HepG2 (cell line): ENCODE data around the gene APOL5. TPM values are rescaled to one million over a fixed set of nuclear protein-coding genes. Genes with fewer than 3 reads are reported as not detected.

Source experiments
- ATAC-seq: fragments of 200-7000 bp; cut with Tn5 transposase; 3 replicates; pipeline ENCODE4 v1.9.1; 2020; ENCODE audit warnings: mild to moderate bottlenecking, moderate library complexity
- BruUV-seq: library from RNA; stranded (reverse); fragments of 400-500 nt; replicated peaks from 2 replicates; lab custom pipeline; 2021; lab: Mats Ljungman, UMichigan
- CTCF ChIA-PET: fragments of 300-600 bp; formaldehyde crosslinking; extraction: SDS; loops from one replicate; lab custom pipeline; 2021; ENCODE audit warnings: low total read pairs, inconsistent platforms, low intra/inter-chr PET ratio; lab: Yijun Ruan, JAX
- POLR2A ChIA-PET: fragments of 350-600 bp; sonication (Branson Sonifier 250); formaldehyde crosslinking; loops from one replicate; lab custom pipeline; 2020; ENCODE audit warnings: antibody characterized with exemption, inconsistent platforms; lab: Yijun Ruan, JAX
- DNase-seq: peaks from one replicate; pipeline ENCODE4 v3.0.0-alpha.2; 2015; ENCODE audit warnings: low spot score
- FAIRE-seq: peaks from 3 replicates; lab custom pipeline; 2011; peaks lifted over from hg19 to GRCh38; lab: Jason Lieb, UNC
- H2AFZ ChIP-seq: one replicate; pipeline ENCODE4 v1.6.1; 2011; ENCODE audit warnings: low read length, inconsistent platforms
- H3K27ac ChIP-seq: fragments of 300-600 bp; 3 replicates; pipeline ENCODE4 v1.8.0; 2011; ENCODE audit warnings: mixed run types, mild to moderate bottlenecking, mixed read lengths, low read length, inconsistent platforms; ENCODE audit not compliant: insufficient read depth; ENCODE audit errors: extremely low read length
- H3K27me3 ChIP-seq, 2 experiments: fragments of 200-600 bp in 1 of 2; 2 replicates in 1 of 2; 3 replicates in 1 of 2; pipeline versions ENCODE4 v1.6.0 to v1.8.0; 2011; ENCODE audit warnings: low read length in 2 of 2, mild to moderate bottlenecking in 2 of 2, moderate library complexity in 2 of 2, inconsistent platforms in 1 of 2; ENCODE audit not compliant: insufficient read depth in 2 of 2, control insufficient read depth in 1 of 2
- H3K36me3 ChIP-seq, 2 experiments: fragments of 200-600 bp in 1 of 2; replicated peaks in 1 of 2; 2 replicates in 1 of 2; 3 replicates in 1 of 2; pipeline versions ENCODE4 v1.5.1 to v1.8.0; 2011; ENCODE audit warnings: low read length in 2 of 2, inconsistent platforms in 1 of 2; ENCODE audit not compliant: insufficient read depth in 2 of 2, control insufficient read depth in 1 of 2
- H3K4me1 ChIP-seq: 2 replicates; pipeline ENCODE4 v1.5.1; 2012; ENCODE audit warnings: low read length, inconsistent platforms; ENCODE audit not compliant: insufficient read depth
- H3K4me2 ChIP-seq: 2 replicates; pipeline ENCODE4 v1.6.0; 2011; ENCODE audit warnings: low read depth, low read length, inconsistent platforms
- H3K4me3 ChIP-seq, 3 experiments: fragments of 200-600 bp in 1 of 3; sonication (generic), shearing (Covaris generic) in 1 of 3; replicated peaks in 1 of 3; 2 replicates each; pipeline ENCODE4 v1.5.1; 2011 to 2016; ENCODE audit warnings: low read length in 3 of 3, inconsistent platforms in 2 of 3, low read depth in 2 of 3, mild to moderate bottlenecking in 2 of 3, control low read depth in 1 of 3, mixed read lengths in 1 of 3; ENCODE audit not compliant: insufficient read depth in 1 of 3
- H3K79me2 ChIP-seq: one replicate; pipeline ENCODE4 v1.6.1; 2011; ENCODE audit warnings: low read length, inconsistent platforms; ENCODE audit not compliant: insufficient read depth
- H3K9ac ChIP-seq: 2 replicates; pipeline ENCODE4 v1.6.0; 2011; ENCODE audit warnings: mild to moderate bottlenecking, low read depth, low read length, inconsistent platforms; ENCODE audit not compliant: insufficient read depth
- H3K9me3 ChIP-seq: 2 replicates; pipeline ENCODE4 v1.5.1; 2012; ENCODE audit warnings: mild to moderate bottlenecking, low read length
- H4K20me1 ChIP-seq: 2 replicates; pipeline ENCODE4 v1.6.0; 2011; ENCODE audit warnings: inconsistent platforms, mild to moderate bottlenecking, low read length, moderate library complexity; ENCODE audit not compliant: insufficient read depth
- CCAR2 ChIP-seq: fragments of 200-400 bp; formaldehyde crosslinking; optimal IDR thresholded peaks from 2 replicates; pipeline ENCODE3; 2018; ENCODE audit warnings: low read depth, mild to moderate bottlenecking, low read length, moderate library complexity
- MED13 ChIP-seq: sonication (generic); formaldehyde crosslinking; IDR thresholded peaks from 2 replicates; pipeline ENCODE4 v1.5.0; 2020; ENCODE audit warnings: missing genetic modification reagents
- NFKB2 ChIP-seq: sonication (generic); formaldehyde crosslinking; IDR thresholded peaks from 2 replicates; pipeline ENCODE4 v1.4.0; 2020; ENCODE audit warnings: missing genetic modification reagents, borderline replicate concordance
- NR1H2 ChIP-seq: sonication (generic); formaldehyde crosslinking; IDR thresholded peaks from 2 replicates; pipeline ENCODE4 v1.8.1; 2022; ENCODE audit warnings: low read depth, missing genetic modification reagents, borderline replicate concordance
- NR2C2 ChIP-seq: sonication (generic); formaldehyde crosslinking; IDR thresholded peaks from 2 replicates; pipeline ENCODE4 v1.4.0; 2020; ENCODE audit warnings: missing genetic modification reagents, mild to moderate bottlenecking, moderate library complexity, borderline replicate concordance
- SMYD3 ChIP-seq: sonication (generic); formaldehyde crosslinking; IDR thresholded peaks from 2 replicates; pipeline ENCODE4 v1.8.1; 2023; ENCODE audit warnings: mild to moderate bottlenecking, missing genetic modification reagents
- ZMYM4 ChIP-seq: sonication (generic); formaldehyde crosslinking; IDR thresholded peaks from 2 replicates; pipeline ENCODE4 v1.8.1; 2023; ENCODE audit warnings: mild to moderate bottlenecking, missing genetic modification reagents
- ZNF12 ChIP-seq: sonication (generic); formaldehyde crosslinking; IDR thresholded peaks from 2 replicates; pipeline ENCODE4 v1.5.0; 2020; ENCODE audit warnings: missing genetic modification reagents
- ZNF263 ChIP-seq: sonication (generic); formaldehyde crosslinking; IDR thresholded peaks from 2 replicates; pipeline ENCODE4 v1.4.0; 2020; ENCODE audit warnings: missing genetic modification reagents
- ZSCAN29 ChIP-seq: sonication (generic); formaldehyde crosslinking; conservative IDR thresholded peaks from 2 replicates; pipeline ENCODE4 v1.4.0; 2020; ENCODE audit warnings: mild to moderate bottlenecking, missing genetic modification reagents
- WGBS: methylation state at CpG from one replicate; pipeline ENCODE4 v1.1.6; 2017; ENCODE audit warnings: low lambda C conversion rate; 5-methylcytosine and 5-hydroxymethylcytosine counted together
- in situ Hi-C: cut with HindIII; loops from 2 replicates; pipeline ENCODE4 v1.10.0; 2017; ENCODE audit warnings: low pct_unique_long_range_greater_than_20kb; ENCODE audit not compliant: extremely low pct_ligation_motif_present
- intact Hi-C: fragments of 100-400 bp; cut with micrococcal nuclease; formaldehyde crosslinking; loops from one replicate; pipeline ENCODE4 v1.10.0; 2022; ENCODE audit not compliant: unreplicated experiment
- polyA plus RNA-seq, 8 experiments: library from polyadenylated mRNA; depleted of rRNA in 3 of 8; stranded (reverse) in 7 of 8; unstranded in 1 of 8; fragments of >200 nt; fragmentation: Illumina TruSeq in 4 of 8; extraction: Trizol in 4 of 8; gene quantifications; 2 replicates each; pipeline versions ENCODE4 v1.2.1 to v1.2.3, GENCODE V29; 2011 to 2016; ENCODE audit warnings: low read depth in 4 of 8, missing spikeins in 1 of 8, mixed read lengths in 1 of 8; ENCODE audit not compliant: insufficient read depth in 1 of 8
- total RNA-seq, 5 experiments: library from RNA; depleted of rRNA; stranded (reverse); fragments of >200 nt; fragmentation: Illumina TruSeq; extraction: Trizol; gene quantifications; 2 replicates each; pipeline ENCODE4 v1.2.3, GENCODE V29; 2016; ENCODE audit warnings: low read depth in 1 of 5

APOL5 gene
- total and polyA plus RNA-seq, 2 of the 13 experiments (the other 11 are each of a cell fraction or from before 2014, with no cell fraction given), result not detected

DNA sequence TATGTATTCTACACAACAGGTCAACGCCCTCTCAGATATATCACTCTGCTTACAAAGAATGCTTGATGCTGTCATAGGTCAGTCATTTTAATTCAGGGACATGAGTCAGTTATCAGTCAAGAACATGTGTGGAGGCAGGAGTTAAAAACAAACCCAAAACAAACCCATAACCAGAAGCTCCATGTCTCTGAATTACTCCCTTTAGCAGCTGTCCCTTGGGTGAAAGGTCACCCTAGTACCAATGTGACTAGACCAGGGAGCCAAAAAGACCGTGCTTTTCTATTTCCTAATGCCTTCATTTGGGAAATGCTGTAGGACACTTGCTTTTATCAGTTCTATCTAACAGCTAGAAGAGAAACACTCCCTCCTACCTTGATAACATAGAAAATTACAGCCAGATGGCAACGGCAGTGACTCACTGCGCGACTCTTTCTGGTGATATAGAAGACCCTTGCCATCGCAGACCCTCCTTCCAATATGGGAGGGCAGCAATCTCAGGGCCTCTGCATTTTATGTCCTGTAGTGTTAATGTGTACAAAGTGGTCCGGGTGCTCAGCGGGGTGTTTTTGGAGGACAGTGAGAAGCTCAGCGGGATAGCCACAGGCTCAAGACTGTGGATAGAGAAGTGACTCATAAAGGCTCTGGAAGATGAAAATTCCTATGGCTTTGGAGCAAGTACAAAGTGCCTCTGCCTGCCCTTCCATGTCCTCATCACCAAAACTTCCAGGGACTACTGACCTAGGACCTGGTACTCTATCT, 24.8 kb downstream of the APOL5 start (continued):
- TF ChIP-seq ZSCAN29 (CRISPR knock-in tag), result no peak

DNA sequence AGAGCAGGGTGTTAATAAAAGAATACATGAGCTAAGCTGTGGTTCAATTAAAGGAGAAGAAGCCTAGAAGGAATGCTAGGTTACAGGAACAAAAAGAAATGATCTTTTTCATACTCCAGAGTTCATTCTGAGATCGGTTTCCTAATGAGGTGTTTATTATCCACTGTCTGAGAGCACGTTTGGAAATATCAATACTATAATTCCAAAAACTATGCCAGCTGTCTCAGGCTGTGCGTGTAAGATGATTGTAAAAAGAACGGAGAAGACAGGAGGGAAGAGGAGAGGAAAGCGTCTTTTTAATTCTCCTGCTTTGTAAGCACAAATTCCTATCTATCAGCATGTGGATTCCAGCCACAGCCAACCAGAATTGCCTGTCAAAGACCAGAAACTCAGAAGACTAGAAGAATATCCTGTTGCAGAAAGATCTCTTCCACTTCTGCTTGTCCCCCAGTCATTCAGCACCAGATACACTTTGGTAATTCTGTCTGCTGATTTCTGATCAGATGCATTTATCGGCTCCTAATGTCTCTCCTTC, 25.7 kb downstream of the APOL5 start:
- TF ChIP-seq MED13 (CRISPR knock-in tag) (no peak), ZNF263 (CRISPR knock-in tag) (no peak)
- no peak overlapping the region for H3K27ac ChIP-seq

DNA sequence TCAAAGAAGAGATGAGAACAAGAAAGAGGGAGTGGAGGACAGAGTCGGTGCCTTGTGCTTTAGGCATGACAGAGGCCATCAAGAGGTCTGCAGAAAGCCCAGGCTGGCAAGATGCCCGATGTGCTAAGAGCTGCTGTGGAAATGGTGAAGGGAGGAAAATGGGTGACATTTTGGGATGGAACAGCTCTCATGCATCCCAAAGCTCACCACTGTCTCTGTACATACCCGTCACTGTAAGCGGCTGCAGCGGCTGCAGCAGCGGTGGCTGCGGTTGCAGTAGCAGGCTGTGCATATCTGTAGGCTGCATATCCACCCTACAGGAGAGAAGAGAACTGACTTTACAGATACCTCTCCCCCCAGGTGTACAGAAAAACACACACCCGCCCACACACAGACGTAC, 28.6 kb downstream of the APOL5 start:
- H3K9me3 ChIP-seq, result no peaks in the 10 kb centered on the region
- no peaks in the 10 kb centered on the region for H3K79me2 ChIP-seq
- H3K27ac ChIP-seq, result no peak overlapping the region
- in situ Hi-C loops, result loop anchor here (25.0 kb wide), 2 partner anchors 309 to 366 kb away; no protein-coding TSS in a partner anchor
- FAIRE-seq (no peak), DNase-seq (no peak), ATAC-seq (no peak)
- no TSS peak for BruUV-seq
- no peaks in the 10 kb centered on the region for H3K27me3 ChIP-seq
- CTCF ChIA-PET, result no interaction called here
- no peak overlapping the region for H2AFZ ChIP-seq
- peaks cover 5% of the 10 kb centered on the region; the same call in 1 of the 2 replicates for H3K4me1 ChIP-seq
- no peak overlapping the region for H3K4me2 ChIP-seq
- H3K4me3 ChIP-seq, result no peak overlapping the region
- POLR2A ChIA-PET, result no interaction called here
- intact Hi-C loops, result no loop called here
- H3K36me3 ChIP-seq, result peaks cover 3 to 34% of the 10 kb centered on the region in 2 experiments; a peak in 4 of 5 replicates
- H4K20me1 ChIP-seq, result no peaks in the 10 kb centered on the region
- no peak overlapping the region for H3K9ac ChIP-seq
- WGBS, result 97% methylated on average over 9 of the region's 9 CpGs
- TF ChIP-seq ZMYM4 (CRISPR knock-in tag), result no peak
- TF ChIP-seq NR2C2, result no peak
- TF ChIP-seq SMYD3 (CRISPR knock-in tag), result no peak
- TF ChIP-seq CCAR2, result no peak
- TF ChIP-seq NR1H2, result no peak
- TF ChIP-seq ZNF12 (CRISPR knock-in tag), result no peak
- TF ChIP-seq NFKB2 (CRISPR knock-in tag), result no peak

More for the DNA sequence above, 25.7 kb downstream of the APOL5 start:
- H2AFZ ChIP-seq, result no peak overlapping the region
- BruUV-seq, result no TSS peak
- H3K27me3 ChIP-seq, result no peaks in the 10 kb centered on the region
- FAIRE-seq (no peak), DNase-seq (no peak), ATAC-seq (no peak)
- no peaks in the 10 kb centered on the region for H3K79me2 ChIP-seq
- no peak overlapping the region for H3K4me3 ChIP-seq
- no peaks in the 10 kb centered on the region for H3K9me3 ChIP-seq
- intact Hi-C loops, result no loop called here
- WGBS, result 98% methylated on average over 6 of the region's 6 CpGs
- H3K36me3 ChIP-seq, result peaks cover 4 to 34% of the 10 kb centered on the region in 2 experiments; a peak in 4 of 5 replicates
- no peaks in the 10 kb centered on the region for H4K20me1 ChIP-seq
- in situ Hi-C loops, result loop anchor here (25.0 kb wide), 2 partner anchors 306 to 369 kb away; no protein-coding TSS in a partner anchor
- no peak overlapping the region for H3K4me2 ChIP-seq
- no peak overlapping the region for H3K9ac ChIP-seq
- H3K4me1 ChIP-seq, result peaks cover 5% of the 10 kb centered on the region; the same call in 1 of the 2 replicates
- ChIA-PET CTCF (no interaction called here), POLR2A (no interaction called here)
